CMK (cell line): Measurements from ENCODE around the gene AP1G2.
"Not testable (repeated sequence)": the region's sequence is repeated elsewhere in the genome, so short reads cannot be mapped to it uniquely, and the experiment has no call there.

Experiments
- DNase-seq: peaks from one replicate; pipeline ENCODE4 v3.0.0-alpha.2; 2010; ENCODE audit warnings: low read depth

AP1G2 gene

DNA sequence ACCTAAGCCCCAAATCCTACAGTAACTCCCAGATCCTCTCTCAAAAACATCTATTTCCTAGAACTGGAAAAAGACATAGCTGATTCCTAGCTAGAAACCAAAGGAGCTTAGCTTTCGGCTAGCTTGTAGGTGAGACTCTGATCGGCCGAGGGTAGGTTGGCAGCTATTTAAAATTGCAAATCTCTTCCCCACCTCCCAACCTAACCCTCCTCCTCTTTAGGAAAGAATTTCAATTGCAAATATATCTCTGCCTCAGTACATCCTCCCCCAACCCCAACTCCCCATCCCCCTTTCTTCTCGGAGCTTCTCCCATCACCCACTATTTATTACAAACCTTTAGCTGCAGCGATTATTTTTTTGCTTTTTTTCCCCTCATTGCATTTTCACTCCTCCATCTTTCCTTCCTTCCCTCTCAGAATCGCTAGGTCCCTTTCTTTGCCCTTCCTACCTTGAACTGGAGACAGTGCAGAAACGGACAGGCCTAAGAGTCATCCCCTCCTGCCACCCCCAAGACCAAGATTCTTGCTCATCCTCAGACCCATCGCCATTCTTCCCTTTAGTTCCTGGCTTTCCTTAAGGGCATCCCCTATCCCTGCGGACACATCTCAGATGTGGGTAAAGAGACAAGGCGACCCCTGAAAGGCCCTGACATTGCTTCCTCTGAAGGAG lies 29.4 kb downstream of the AP1G2 start:
- no peak for DNase-seq

DNA sequence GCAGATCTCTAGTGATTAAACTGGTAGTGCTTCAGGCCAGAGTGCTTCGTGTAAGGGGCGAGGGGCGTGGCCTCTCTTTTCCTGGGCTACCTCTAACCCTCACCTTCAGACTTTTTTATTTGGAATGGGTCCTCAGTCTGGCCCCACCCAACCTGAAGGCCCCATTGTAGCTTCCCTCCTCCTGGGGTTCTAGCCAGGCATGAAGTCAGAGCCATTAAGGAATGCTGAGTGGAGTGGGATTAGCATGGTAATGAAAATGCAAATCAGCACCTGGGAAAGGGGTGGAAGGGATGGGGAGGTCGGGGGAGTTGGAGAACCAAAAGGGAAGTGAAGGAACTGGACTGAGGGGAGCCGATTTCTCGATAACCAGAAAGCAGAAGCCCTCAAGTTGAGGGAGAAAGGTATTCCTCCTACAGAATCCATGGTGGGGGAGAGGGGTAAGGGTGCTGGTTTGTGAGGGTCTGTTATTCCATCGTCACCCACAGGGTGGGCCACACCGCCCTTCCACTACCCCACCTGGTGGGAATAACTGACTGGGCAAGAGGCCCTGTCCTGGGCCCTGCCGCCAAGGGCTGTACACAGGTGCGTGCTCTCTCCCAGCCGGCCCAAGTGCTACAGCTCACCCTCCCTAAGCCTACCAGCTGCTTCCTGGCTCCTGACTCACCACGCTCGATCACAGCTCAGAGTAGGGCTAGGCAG lies 30.1 kb downstream of the AP1G2 start:
- no peak for DNase-seq

DNA sequence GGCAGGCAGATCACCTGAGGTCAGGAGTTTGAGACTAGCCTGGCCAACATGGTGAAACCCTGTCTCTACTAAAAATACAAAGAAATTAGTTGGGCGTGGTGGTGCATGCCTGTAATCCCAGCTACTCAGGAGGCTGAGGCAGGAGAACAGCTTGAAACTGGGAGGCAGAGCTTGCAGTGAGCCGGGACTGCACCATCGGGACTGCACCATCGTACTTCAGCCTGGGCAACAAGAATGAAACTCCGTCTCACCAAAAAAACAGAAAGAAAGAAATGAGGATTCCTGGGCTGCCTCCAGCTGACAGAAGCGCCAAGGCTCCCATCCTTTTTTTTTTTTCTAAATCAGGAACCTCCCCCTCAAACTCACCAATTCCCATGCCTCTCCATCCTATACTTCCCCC lies 30.7 kb downstream of the AP1G2 start:
- DNase-seq = not testable (repeated sequence)

- DNase-seq = no peak
Measured at GRCh38 chr14:23536494-23536893, 31.1 kb downstream of the AP1G2 start.

- DNase-seq = no peak
Measured at GRCh38 chr14:23535943-23536342, 31.6 kb downstream of the AP1G2 start.

DNA sequence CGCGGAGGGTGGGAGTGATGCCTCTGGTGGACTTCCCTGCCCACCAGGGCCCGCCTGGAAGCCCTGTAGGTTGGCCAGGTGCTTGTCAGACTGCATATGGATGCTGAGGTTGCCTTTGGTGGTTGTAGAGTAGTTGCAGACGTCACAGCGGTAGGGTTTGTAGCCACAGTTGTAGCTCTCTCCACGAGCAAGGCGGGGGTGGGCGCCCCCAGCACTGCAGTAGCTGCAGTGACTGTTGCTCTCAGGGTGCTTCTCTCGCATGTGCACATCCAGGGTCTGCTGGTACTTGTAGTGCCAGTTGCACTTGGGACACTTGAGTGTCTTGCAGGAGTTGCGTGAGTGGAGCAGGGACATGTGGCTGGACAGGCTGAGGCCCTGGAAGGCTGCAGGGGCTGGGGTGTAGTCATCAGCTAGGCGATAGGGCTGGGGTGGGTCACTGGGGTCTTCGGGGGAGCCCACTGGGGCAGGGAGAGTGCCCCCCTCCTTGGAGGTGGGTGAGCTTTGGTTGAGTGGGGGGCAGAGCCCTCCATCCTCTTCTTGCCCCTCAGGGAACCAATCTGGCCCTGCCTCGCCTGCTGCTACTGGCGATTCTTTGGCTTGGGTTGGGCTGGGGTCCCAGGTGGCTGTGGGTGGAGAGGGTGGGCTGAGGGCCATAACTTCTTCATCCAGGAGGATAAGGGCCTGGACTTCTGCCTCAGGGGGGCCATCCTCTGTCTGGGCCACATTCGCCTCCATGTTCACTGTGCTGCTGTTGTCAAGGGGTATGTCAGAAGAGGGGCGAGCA lies 33.7 kb downstream of the AP1G2 start:
- no peak for DNase-seq

DNA sequence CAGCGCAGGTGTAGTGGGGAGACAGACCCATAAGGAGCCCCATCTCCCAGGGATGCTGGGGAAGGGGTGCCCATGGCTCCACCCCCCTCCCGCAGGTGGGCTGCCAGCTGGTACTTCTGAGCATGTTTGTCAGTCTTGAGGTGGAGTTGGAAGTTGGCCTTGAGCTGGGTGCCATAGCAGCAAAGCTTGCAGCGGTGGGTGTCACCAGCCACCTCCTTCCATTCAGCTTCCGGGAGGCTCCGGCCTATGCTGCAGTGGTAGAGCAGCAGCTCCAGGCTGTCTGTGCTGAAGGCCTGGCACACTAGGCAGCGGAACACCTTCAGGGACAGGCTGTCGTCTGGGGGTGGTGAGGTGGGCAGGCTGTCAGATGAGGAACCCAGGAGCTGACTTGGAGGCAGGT lies 34.9 kb downstream of the AP1G2 start:
- no peak for DNase-seq

GRCh38 chr14:23531391-23531790 lies 36.2 kb downstream of the AP1G2 start:
- DNase-seq = no peak

GRCh38 chr14:23530375-23531055 lies 37.1 kb downstream of the AP1G2 start:
- DNase-seq = no peak

DNA sequence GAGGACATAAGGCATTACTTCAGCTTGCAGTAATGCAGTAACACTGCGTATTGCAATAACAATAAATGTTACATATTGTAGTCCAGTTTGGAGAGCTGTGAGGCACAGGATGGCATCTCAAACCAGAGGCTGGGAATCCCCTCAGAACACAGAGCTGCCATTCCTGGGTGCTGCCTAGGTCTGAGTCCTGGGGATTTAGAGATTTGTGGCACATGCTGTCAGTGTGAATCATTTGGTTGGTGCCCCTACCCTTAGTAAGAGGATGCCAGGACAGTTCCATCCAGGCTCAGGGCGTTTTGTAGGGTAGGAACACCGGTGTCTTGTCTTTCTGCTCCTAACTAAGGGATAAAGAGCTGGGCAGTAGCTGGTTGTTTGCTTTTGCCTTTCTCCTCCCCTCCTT lies 38.6 kb downstream of the AP1G2 start:
- no peak for DNase-seq

DNA sequence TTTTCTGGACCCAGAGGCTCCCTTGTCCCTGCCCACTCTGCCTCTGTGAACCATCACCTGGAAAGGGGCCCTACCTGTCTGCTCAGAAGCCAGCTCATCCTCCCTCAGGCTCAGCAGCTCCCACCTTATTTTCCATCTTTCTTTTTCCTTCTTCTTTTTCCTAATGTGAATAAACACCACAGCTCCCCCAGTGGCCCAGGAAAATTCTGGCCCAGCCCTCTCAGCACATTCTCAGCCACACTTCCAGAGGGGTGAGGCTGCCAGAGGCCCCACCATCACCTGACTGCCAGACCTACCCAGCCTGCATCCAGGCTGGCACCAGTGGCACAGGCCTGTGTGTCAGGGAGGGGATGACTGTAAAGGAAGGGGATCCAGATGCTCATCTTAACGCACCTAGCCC lies 39.0 kb downstream of the AP1G2 start:
- DNase-seq = no peak

DNA sequence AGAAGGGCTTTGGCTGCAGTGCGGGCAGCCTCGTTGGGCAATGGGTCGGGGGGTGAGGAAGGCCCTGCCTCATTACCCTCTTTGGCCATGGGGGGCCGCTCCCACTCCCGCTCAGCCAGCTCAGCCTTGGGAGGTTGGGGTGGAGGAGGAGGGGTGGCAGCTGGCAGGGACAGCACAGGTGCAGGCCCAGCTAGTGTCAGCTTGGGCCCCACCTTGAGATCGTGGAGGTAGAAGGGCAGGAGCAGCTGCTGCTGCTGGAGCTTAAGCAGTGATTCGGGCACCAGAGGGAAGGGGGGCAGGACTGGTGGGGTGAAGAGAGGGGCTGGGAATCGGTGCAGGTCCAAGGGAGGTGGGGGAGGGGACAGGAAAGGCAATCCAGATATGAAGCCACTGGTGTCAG lies 42.0 kb downstream of the AP1G2 start:
- no peak for DNase-seq

DNA sequence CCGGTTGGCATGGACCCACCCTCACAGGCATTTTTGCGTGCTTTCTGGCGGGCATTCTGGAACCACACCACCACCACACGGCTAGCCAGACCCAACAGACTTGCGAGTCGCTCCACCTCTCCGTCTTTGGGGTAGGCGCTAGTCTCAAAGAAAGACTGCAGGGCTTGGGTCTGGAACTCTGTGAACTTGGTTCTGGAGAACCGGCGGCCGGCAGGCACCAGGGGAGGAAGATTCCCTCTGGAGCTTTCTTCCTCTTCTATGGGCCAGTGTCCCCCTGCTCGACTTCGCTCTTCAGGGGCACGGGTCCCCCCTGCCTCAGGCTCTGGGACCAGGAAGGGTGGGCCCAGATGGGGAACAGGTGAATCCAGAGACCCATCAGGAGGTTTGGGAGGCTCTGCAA lies 42.6 kb downstream of the AP1G2 start:
- no peak for DNase-seq

DNA sequence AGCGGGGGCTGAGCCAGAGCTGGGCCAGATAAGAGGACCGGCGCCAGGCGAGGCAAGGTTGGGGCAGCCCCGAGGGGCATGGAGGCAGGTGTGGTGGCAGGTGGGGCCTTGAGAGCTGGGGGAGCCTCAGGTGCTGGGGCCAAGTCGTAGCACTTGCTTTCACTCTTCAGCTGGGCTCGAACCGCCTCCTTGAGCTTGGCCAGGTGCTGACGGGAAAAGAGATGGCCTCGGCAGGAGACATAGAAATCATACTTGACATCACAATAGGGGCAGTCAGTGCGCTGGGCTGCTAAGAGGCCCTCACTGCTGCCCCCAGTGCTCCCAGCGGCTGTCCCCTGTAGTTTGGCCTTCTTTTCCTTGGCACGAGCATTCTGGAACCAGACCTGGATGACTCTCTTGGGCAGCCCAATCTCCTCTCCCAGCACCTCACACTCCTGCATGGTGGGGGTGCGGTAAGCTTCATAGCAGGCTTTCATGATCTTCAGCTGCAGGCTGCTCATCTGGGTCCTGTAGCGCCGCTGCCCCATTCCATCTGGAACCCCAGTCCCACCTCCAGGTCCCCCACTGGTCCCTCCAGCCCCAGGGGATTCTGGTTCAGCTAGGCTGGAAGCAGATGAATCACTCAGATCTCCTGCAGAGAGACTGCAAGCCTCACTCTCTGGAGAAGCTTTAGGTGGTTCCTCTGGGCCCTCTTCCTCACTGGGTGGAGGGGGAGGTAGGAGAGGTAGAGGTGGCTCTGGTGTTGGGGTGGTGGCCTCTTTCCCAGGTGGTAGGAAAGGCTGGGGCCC lies 44.2 kb downstream of the AP1G2 start:
- DNase-seq = no peak

- no peak for DNase-seq
Measured at GRCh38 chr14:23522643-23523198, 44.9 kb downstream of the AP1G2 start.

- no peak for DNase-seq
Measured at GRCh38 chr14:23521785-23522640, 45.6 kb downstream of the AP1G2 start.

- DNase-seq = no peak
Measured at GRCh38 chr14:23520899-23521533, 46.6 kb downstream of the AP1G2 start.

GRCh38 chr14:23518709-23519108 lies 48.9 kb downstream of the AP1G2 start:
- no peak for DNase-seq

GRCh38 chr14:23517650-23518326 lies 49.8 kb downstream of the AP1G2 start:
- no peak for DNase-seq

- no peak for DNase-seq
Measured at GRCh38 chr14:23514644-23514957, 53.0 kb downstream of the AP1G2 start.
